K562 (cell line): ENCODE results near the gene BLZF1. TPM values are rescaled to one million over a fixed set of nuclear protein-coding genes. Genes with fewer than 3 reads are reported as not detected.

ENCODE experiments used
- ARID3A ChIP-seq: IDR thresholded peaks from 2 replicates; pipeline ENCODE4 v1.6.1; 2012; ENCODE audit warnings: low read depth, low read length, improper control_type of control experiment, borderline replicate concordance
- CEBPG ChIP-seq, 3 experiments: fragments of 200-800 bp in 1 of 3; sonication (Bioruptor generic) in 1 of 3; sonication (generic) in 1 of 3; formaldehyde crosslinking in 1 of 3; IDR thresholded peaks in 2 of 3; conservative IDR thresholded peaks in 1 of 3; 2 replicates each; pipeline versions ENCODE4 v1.6.1 to v1.8.0; 2016 to 2022; ENCODE audit warnings: missing compliant biosample characterization in 2 of 3, missing genetic modification characterization in 2 of 3, mild to moderate bottlenecking in 1 of 3, missing genetic modification reagents in 1 of 3
- DMBX1 ChIP-seq: fragments of 250-450 bp; sonication (Bioruptor Pico); IDR thresholded peaks from 2 replicates; pipeline ENCODE4 v1.8.0; 2022; ENCODE audit warnings: inconsistent platforms, mild to moderate bottlenecking, moderate library complexity, borderline replicate concordance
- ELF2 ChIP-seq: fragments of 250-450 bp; sonication (Bioruptor Pico); IDR thresholded peaks from 2 replicates; pipeline ENCODE4 v1.5.0; 2021; ENCODE audit warnings: mild to moderate bottlenecking
- EZH2 ChIP-seq: IDR thresholded peaks from 2 replicates; pipeline ENCODE4 v1.6.1; 2012; ENCODE audit warnings: low read depth, mild to moderate bottlenecking, inconsistent platforms, low read length, borderline replicate concordance
- FOSL1 ChIP-seq: fragments of 200-800 bp; sonication (Bioruptor generic); conservative IDR thresholded peaks from 2 replicates; pipeline ENCODE4 v1.6.1; 2016; ENCODE audit warnings: missing genetic modification characterization, missing compliant biosample characterization
- FOXK1 ChIP-seq: sonication (generic); formaldehyde crosslinking; IDR thresholded peaks from 2 replicates; pipeline ENCODE4 v1.8.0; 2022; ENCODE audit warnings: missing genetic modification reagents, mild to moderate bottlenecking, borderline replicate concordance
- FUS ChIP-seq: fragments of 200-400 bp; formaldehyde crosslinking; optimal IDR thresholded peaks from 2 replicates; pipeline ENCODE3; 2017; ENCODE audit warnings: low read depth, low read length
- GATAD2A ChIP-seq: fragments of 450-650 bp; IDR thresholded peaks from 2 replicates; pipeline ENCODE4 v1.6.1; 2017
- IRF2 ChIP-seq: sonication (generic); formaldehyde crosslinking; IDR thresholded peaks from 2 replicates; pipeline ENCODE4 v1.8.1; 2022; ENCODE audit warnings: mild to moderate bottlenecking, missing genetic modification reagents
- KLF13 ChIP-seq: fragments of 450-650 bp; IDR thresholded peaks from 2 replicates; pipeline ENCODE4 v1.6.1; 2016; ENCODE audit warnings: missing genetic modification characterization, low read depth, mild to moderate bottlenecking, missing compliant biosample characterization, moderate library complexity, borderline replicate concordance
- PHF21A ChIP-seq: fragments of 450-650 bp; IDR thresholded peaks from 2 replicates; pipeline ENCODE4 v1.6.1; 2017; ENCODE audit warnings: low read depth, borderline replicate concordance
- RBBP5 ChIP-seq: fragments of 200-600 bp; sonication (generic); IDR thresholded peaks from 2 replicates; pipeline ENCODE4 v1.6.1; 2012; ENCODE audit warnings: borderline replicate concordance, mild to moderate bottlenecking, low read length, control low read depth, inconsistent platforms; ENCODE audit not compliant: insufficient read depth, poor library complexity, severe bottlenecking
- SMARCA5 ChIP-seq: fragments of 450-650 bp; IDR thresholded peaks from 2 replicates; pipeline ENCODE4 v1.6.1; 2016
- STAG1 ChIP-seq: sonication (generic); formaldehyde crosslinking; IDR thresholded peaks from 2 replicates; pipeline ENCODE4 v1.5.0; 2020; ENCODE audit warnings: missing genetic modification reagents, borderline replicate concordance
- THRAP3 ChIP-seq: fragments of 450-650 bp; IDR thresholded peaks from 2 replicates; pipeline ENCODE4 v1.6.1; 2016; ENCODE audit warnings: mild to moderate bottlenecking, inconsistent platforms, borderline replicate concordance
- polyA plus RNA-seq, 8 experiments: library from polyadenylated mRNA; depleted of rRNA in 4 of 8; stranded (reverse) in 5 of 8; unstranded in 3 of 8; fragments of >200 nt; fragmentation: Nextera tagmentation in 2 of 8; fragmentation: Illumina TruSeq in 1 of 8; extraction: Ambion mirVana in 2 of 8; extraction: Trizol in 1 of 8; gene quantifications; 2 replicates each; pipeline versions ENCODE4 v1.2.1 to v1.2.3, GENCODE V29; 2011 to 2014; ENCODE audit warnings: inconsistent platforms in 1 of 8, missing spikeins in 1 of 8
- total RNA-seq, 7 experiments: library from RNA; depleted of rRNA in 6 of 7; stranded (reverse); fragments of >200 nt in 6 of 7; fragmentation: Illumina TruSeq in 2 of 7; extraction: Trizol in 2 of 7; gene quantifications; 2 replicates each; pipeline versions ENCODE4 v1.2.1 to v1.2.3, GENCODE V29; 2011 to 2021; ENCODE audit warnings: low replicate concordance in 1 of 7
- TF ChIP-seq, protein P1 (sequence below), 2 experiments: fragments of 250-450 bp in 1 of 2; fragments of 450-650 bp in 1 of 2; sonication (Bioruptor Pico) in 1 of 2; IDR thresholded peaks; 2 replicates each; pipeline versions ENCODE4 v1.6.1 to v1.8.0; 2016 to 2021; ENCODE audit warnings: mild to moderate bottlenecking in 2 of 2, moderate library complexity in 2 of 2, missing compliant biosample characterization in 1 of 2, missing genetic modification characterization in 1 of 2
- TF ChIP-seq, protein P2 (sequence below): fragments of 450-650 bp; IDR thresholded peaks from 2 replicates; pipeline ENCODE4 v1.6.1; 2016
- TF ChIP-seq, protein P3 (sequence below), 2 experiments: fragments of 450-650 bp; IDR thresholded peaks; 2 replicates each; pipeline ENCODE4 v1.6.1; 2018; ENCODE audit warnings: mild to moderate bottlenecking in 2 of 2, low read depth in 1 of 2; ENCODE audit not compliant: partially characterized antibody in 2 of 2

The BLZF1 gene
- total and polyA plus RNA-seq, 9 of the 15 experiments (the other 6 are each of a cell fraction or from before 2014, with no cell fraction given): 20.5 to 32.8 (median 25.3) TPM

DNA sequence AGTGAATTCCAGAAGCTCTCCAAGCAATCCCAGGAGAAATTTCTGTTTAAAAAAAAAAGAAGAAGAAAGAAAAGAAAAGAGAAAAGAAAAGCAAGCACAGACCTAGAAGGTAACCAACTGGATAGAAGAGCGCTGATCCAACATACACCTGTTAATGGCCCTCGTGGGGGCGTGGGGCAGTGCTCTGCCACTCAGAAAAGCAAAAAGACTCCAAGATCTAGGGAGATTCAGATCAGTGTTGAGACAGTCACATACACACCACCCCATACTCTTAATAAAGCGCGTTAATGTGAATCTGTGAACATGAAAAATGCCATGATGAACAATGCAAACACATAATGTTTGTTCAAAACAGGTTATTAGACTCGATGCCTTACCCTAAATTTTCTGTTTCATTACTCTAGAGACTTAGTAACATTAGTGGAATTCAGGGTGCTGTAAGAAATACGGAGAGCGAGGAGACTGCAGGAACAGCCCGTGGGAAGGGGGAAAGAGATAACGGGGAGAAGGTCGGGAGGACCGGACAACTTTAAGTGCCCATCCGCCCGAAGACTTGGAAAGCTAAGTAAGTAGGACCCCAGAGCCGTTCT lies 804 bp upstream of the BLZF1 start (continued):
- TF ChIP-seq THRAP3 (no peak), ARID3A (no peak), KLF13 (tag) (no peak), PHF21A (no peak), FUS (no peak), STAG1 (CRISPR knock-in tag) (no peak), EZH2 (no peak), IRF2 (CRISPR knock-in tag) (no peak), SMARCA5 (no peak), GATAD2A (0 out of 2 replicates have a peak, but pooled peaks have one; percentile 4), DMBX1 (CRISPR knock-in tag) (no peak), FOSL1 (no peak), RBBP5 (peak; percentile 18), CEBPG (CRISPR knock-in tag; IDR thresholded peaks at IDR 0.05) (no peak), CEBPG (tag; conservative IDR thresholded peaks at IDR 0.05 in 1 of 2, IDR thresholded peaks at IDR 0.05 in 1 of 2) (no peak), ELF2 (CRISPR knock-in tag) (no peak), FOXK1 (CRISPR knock-in tag) (no peak)
- TF ChIP-seq, protein P1, sequence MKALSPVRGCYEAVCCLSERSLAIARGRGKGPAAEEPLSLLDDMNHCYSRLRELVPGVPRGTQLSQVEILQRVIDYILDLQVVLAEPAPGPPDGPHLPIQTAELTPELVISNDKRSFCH (CRISPR knock-in tag; IDR thresholded peaks at IDR 0.05): no peak
- TF ChIP-seq, protein P1 (tag; IDR thresholded peaks at IDR 0.05): peak; percentile 30; the same call in 1 of the 2 replicates
- TF ChIP-seq, protein P2, sequence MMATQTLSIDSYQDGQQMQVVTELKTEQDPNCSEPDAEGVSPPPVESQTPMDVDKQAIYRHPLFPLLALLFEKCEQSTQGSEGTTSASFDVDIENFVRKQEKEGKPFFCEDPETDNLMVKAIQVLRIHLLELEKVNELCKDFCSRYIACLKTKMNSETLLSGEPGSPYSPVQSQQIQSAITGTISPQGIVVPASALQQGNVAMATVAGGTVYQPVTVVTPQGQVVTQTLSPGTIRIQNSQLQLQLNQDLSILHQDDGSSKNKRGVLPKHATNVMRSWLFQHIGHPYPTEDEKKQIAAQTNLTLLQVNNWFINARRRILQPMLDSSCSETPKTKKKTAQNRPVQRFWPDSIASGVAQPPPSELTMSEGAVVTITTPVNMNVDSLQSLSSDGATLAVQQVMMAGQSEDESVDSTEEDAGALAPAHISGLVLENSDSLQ: peak; percentile 8; the same call in 1 of the 2 replicates
- TF ChIP-seq, protein P3, sequence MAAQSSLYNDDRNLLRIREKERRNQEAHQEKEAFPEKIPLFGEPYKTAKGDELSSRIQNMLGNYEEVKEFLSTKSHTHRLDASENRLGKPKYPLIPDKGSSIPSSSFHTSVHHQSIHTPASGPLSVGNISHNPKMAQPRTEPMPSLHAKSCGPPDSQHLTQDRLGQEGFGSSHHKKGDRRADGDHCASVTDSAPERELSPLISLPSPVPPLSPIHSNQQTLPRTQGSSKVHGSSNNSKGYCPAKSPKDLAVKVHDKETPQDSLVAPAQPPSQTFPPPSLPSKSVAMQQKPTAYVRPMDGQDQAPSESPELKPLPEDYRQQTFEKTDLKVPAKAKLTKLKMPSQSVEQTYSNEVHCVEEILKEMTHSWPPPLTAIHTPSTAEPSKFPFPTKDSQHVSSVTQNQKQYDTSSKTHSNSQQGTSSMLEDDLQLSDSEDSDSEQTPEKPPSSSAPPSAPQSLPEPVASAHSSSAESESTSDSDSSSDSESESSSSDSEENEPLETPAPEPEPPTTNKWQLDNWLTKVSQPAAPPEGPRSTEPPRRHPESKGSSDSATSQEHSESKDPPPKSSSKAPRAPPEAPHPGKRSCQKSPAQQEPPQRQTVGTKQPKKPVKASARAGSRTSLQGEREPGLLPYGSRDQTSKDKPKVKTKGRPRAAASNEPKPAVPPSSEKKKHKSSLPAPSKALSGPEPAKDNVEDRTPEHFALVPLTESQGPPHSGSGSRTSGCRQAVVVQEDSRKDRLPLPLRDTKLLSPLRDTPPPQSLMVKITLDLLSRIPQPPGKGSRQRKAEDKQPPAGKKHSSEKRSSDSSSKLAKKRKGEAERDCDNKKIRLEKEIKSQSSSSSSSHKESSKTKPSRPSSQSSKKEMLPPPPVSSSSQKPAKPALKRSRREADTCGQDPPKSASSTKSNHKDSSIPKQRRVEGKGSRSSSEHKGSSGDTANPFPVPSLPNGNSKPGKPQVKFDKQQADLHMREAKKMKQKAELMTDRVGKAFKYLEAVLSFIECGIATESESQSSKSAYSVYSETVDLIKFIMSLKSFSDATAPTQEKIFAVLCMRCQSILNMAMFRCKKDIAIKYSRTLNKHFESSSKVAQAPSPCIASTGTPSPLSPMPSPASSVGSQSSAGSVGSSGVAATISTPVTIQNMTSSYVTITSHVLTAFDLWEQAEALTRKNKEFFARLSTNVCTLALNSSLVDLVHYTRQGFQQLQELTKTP (IDR thresholded peaks at IDR 0.05; ENCODE audit: low read depth in 1 of 2, partially characterized antibody in 2 of 2): peak in 1 of 2 experiments; percentile 41
